Inflammatory macrophage (primary cell): Measurements from ENCODE around the gene PRKACG.
"Not testable (repeated sequence)": the region's sequence is repeated elsewhere in the genome, so short reads cannot be mapped to it uniquely, and the experiment has no call there.

Experiments used
- DNase-seq, 2 donors: peaks; one replicate each; pipeline ENCODE4 v3.0.0-alpha.2; 2020 to 2022
- total RNA-seq, 18 experiments: gene quantifications; one replicate each; lab custom pipeline; 2026; ENCODE audit warnings: mixed read lengths in 6 of 18, inconsistent platforms in 2 of 18; lab: John Stamatoyannopoulos, UW

Gene PRKACG
- 0 reads per million in 18 experiments for total RNA-seq

DNA sequence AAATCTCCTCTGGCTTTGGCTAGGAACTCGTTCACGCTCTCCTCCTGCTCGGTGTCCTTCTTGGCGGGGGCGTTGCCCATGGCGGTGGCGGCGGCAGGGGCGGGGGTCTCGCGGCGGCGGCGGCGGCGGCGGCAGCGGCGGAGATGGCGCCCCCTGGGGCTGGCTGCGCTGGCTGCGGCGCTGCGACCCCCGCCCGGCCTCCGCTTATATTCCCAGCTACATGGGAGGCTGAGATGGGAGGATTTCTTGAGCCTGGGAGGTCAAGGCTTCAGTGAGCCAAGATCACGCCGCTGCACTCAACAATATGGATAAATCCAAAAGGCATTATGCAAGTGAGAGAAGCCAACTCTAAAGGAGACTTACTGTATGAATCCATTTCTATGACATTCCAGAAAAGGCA, at the start of gene PRKACG:
Gene PRKACG (minus strand): TSS at position 101 of the 400 bp plus-strand sequence. CDS start 21 bp downstream, at position 80.
- DNase-seq = no peak

DNA sequence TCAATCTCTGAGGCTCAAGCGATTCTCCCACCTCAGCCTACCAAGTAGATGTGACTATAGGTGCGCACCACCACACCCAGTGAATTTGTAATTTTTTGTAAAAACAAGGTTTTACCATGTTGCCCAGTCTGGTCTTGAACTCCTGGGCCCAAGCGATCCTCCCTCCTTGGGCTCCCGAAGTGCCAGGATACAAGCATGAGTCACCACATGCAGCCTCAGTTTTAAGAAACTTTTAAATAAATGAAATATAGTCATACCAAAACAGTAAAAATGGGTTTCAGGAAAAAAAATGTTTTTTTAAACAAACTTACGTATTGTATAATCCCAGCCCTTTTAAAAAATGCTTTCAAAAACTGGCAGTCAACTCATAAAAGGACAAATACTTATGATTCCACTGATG, 48.3 kb upstream of the PRKACG start:
- no peak for DNase-seq

DNA sequence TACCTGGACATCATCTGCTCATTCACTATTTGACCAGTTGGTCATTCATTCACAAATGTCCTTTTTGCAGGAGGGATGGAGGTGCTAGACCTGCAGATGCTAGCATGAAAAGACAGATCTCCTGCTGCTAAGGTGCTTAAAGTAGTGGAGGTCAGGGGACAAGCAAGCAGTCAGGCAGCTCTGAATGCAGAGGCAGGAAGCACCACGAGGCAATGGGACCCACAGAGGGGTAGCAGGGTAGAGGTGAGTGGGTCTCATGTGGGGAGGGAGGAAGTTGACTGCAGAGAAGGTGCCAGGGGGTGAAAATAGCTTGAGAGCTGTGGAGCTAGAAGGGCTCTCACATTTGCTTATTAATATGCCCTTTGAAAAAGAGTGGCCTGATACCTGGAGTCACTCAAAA, 46.9 kb upstream of the PRKACG start:
- DNase-seq = no peak

DNA sequence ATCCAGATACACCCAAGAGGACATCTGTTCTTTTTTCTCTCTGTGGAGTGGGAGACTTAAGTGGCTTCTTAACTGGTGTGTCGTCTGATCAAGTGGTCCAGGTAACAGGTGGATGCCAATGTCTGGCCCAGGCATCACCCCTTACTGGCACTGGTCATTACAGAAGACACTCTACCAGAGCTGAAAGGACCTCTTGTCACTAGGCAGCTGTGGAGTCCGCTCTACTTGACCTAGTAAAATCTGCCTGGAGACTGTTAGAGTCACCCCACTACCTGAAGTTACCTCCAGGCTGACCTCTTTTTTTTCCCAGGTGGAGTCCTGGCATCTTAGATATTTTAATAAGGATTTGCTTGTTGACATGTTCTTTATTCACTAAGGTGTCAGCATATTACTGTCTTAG, 44.2 kb upstream of the PRKACG start:
- DNase-seq = no peak

DNA sequence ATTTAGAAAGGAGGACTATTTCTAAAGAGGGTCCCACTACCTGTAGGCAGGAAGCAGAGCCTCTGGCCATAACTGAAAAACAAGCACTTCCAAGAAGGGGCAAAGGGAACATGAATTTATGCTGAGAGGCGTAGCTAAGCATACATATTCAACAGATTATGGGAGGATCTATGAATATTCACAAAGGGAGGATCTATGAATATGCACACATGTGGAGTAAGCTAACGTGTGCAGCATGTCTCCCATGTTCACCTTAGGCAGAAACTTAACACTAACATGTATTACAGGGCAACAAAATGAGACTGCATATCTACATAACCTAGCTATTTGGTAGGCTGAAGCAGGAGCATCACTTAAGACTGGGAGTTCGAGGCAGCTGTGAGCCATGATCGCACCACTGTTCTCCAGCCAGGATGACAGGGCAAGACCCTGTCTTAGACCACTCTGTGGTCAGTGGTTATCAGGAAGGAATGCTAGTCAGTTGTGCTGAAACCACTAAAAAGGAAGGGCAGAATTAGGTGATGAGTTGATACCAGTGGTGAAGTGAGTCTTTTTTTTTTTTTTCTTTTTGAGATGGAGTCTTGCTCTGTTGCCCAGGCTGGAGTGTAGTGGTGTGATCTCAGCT, 42.4 kb upstream of the PRKACG start:
- no peak for DNase-seq

DNA sequence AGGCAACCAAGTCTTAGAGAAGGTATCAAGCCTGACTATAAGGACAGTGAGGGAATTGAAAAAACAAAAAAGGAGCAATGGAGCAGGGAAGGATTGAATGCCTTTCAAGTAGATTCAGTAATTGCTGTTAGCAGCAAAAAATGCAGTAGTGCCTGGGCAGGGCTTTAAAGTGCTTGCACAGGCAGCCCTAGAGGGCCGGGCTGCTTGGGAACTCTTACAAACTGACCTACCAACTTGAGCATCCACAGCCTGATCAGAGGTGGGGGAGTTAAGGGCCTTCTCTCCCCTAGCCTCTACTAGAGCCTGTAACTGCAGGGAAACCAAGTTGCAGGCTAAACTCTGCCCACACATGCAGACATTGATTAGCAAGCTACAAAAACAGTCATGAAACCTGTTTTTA, 41.1 kb upstream of the PRKACG start:
- DNase-seq = no peak

DNA sequence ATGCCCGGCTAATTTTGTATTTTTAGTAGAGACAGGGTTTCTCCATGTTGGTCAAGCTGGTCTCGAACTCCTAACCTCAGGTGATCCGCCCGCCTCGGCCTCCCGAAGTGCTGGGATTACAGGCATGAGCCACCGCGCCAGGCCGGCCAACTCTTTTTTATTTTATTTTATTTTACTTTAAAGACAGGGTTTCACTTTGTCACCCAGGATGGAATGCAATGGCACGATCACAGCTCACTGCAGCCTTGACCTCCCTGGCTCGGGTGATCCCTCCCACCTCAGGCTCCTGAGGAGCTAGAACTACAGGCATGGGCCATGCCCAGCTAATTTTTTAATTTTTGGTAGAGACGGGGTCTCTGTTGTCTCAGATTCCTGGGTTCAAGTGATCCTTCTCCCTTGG, 37.0 kb upstream of the PRKACG start:
- DNase-seq = not testable (repeated sequence)

DNA sequence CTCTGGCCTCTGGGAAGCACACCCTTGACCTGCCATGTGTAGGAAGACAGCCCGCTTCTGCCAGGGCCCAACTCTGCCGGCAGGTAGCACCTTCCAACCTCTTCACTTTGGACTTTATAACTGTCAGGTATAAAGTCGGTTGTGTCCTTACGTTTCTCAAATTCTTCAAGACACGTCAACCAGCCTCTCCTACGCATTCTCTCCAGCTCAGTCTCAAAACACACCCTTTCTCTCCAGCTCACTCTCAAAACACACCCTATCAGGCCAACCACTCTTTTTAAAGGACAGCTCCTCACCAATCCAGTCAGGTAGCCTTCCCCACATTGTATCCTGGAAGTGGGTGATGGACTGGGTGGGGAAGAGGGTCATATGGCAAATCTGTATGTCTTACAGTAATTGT, 35.2 kb upstream of the PRKACG start:
- DNase-seq = no peak

DNA sequence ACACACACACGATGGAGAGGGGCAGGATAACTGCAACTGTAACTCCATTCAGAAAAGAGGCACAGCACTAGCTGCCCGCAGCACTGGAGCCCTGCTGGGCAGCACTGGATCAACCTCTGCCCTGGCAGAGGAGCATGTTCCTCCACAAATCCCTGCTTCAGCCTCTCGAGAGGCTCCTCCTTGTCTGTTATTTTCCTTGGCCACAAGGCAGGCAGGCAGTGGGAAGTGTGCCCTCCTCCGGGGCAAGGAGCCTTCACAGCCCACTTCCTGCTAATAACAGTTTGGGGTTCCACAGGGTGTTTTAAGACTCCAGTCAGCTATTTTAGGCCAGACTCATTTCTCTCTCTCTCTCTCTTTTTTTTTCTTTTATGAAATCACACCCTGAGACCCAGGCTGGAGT, 33.5 kb upstream of the PRKACG start:
- DNase-seq = no peak

DNA sequence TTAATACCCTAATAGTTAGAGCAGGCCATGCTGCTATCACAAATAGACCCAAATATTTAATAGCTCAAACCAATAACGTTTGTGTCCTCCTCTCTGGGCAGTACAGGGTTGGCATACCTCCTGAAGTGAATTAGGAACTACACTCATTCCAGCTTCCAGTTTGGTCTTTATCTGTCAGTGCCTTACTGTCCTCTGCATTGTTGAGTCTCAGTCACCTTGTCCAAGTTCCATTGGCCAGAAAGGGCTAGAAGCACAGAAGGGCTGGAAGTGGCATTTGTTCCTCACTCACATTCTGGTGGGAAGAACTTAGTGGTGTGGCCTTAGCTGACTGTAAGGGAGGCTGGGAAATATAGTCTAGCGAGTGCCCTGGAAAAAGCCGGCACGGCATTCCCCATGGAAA, 32.8 kb upstream of the PRKACG start:
- no peak for DNase-seq

DNA sequence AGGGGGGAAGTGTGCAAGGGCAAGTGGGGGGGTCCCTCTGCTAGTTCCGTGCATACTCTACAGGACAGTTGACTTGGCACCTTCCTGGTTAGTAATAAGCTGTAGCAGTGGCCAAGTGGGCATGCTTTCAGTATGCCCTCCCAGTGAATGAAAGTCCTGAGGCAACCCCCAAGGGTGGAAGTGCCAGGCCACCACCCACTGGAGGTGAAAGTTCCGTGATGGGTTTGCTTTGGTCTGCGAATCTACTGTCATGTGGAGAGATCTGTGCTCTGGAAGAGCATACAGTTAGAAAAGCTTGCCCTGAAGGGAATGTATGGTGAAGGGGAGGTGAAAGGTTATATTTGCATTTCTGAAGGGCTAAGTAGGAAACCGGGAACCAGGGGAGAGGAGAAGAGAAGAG, 31.9 kb upstream of the PRKACG start:
- no peak for DNase-seq

DNA sequence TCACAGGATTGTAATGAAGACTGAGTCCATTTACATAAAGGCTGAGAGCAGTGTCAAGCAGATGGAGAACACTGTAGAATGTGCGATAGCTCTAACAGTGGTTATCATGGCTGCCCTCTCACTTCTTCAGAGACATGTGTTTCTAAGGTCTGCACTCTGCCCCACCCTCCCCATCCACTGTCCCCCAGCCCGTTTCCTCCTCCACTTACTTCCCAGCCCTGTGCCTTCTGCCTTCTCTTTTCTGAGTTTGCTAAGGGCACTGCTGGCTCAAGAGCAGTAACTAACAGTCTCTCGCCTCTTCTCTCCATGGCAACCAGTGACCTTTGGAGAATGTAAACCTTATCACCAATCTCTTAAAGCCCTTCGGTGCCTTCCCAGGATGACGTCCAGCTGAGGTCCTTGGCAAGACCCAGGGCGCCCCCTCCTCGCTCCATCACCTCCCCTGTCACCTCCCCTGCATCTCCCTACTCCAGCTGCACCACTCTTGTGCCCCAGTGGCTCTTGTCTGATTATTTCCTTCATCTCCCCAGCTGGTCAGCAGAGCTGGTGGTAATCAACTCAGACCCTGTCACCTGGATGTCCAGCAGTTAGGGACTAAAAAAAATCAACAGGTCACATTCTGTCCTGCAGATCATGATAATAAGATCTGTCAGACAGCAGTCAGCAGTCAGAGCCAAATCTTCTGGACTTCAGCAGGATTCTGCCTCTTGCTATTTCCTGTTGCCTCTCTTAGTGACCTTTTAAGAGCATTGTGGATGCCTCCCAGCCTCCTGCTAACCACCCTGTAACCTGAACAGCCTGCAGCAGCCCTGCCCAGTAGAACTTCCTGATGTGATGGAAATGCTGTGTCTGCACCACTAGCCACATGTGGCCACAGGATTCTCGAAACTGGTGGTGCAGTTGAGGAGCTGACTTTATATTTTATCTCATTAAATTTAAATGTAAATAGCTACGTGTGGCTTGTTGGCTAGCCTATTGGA, 30.6 kb upstream of the PRKACG start:
- no peak for DNase-seq

DNA sequence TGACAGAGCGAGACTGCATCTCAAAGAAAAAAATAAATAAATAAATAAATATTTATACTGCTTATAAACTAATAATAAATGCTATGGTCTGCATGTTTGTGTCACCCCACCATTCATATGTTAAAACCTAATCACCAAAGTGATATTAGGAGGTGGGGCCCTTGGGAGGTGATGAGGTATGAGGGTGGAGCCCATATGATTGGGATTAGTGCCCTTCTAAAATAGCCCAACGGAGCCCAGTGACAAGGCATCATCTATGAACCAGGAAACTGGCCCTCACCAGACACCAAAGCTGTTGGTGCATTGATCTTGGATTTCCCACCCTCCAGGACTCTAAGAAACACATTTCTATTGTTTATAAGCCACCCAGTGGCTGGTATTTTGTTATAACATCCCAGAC, 26.7 kb upstream of the PRKACG start:
- DNase-seq = no peak

DNA sequence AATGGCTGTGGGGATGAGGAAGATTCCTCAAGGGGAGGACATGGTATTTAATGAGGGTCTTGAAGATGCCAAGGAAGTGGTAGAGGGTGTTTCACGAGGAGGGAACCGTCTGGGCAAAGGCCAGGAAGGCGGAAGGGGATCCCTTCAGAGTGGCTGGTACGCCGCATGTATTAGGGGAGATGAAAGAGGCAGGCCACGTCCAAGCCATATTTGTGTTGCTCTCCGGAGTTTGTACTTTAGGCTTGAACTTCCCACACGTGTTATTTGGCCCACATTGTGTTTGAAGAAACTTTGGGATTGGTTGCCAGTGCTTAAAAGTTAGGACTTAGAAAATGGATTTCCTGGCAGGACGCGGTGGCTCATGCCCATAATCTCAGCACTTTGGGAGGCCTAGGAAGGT, 22.9 kb upstream of the PRKACG start:
- no peak for DNase-seq

DNA sequence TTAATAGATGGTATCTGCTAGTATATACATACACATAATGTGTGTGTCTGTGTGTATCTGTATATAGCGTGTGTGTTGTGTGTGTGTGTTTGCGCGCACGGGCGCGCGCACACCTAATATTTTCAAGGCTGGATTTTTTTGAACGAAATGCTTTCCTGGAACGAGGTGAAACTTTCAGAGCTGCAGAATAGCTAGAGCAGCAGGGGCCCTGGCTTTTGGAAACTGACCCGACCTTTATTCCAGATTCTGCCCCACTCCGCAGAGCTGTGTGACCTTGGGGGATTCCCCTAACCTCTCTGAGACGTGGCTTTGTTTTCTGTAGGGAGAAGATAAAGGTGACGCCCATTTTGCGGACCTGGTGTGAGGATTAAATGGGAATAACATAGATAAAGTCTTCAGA, 22.4 kb upstream of the PRKACG start:
- peak; percentile 15 to 43 for DNase-seq

DNA sequence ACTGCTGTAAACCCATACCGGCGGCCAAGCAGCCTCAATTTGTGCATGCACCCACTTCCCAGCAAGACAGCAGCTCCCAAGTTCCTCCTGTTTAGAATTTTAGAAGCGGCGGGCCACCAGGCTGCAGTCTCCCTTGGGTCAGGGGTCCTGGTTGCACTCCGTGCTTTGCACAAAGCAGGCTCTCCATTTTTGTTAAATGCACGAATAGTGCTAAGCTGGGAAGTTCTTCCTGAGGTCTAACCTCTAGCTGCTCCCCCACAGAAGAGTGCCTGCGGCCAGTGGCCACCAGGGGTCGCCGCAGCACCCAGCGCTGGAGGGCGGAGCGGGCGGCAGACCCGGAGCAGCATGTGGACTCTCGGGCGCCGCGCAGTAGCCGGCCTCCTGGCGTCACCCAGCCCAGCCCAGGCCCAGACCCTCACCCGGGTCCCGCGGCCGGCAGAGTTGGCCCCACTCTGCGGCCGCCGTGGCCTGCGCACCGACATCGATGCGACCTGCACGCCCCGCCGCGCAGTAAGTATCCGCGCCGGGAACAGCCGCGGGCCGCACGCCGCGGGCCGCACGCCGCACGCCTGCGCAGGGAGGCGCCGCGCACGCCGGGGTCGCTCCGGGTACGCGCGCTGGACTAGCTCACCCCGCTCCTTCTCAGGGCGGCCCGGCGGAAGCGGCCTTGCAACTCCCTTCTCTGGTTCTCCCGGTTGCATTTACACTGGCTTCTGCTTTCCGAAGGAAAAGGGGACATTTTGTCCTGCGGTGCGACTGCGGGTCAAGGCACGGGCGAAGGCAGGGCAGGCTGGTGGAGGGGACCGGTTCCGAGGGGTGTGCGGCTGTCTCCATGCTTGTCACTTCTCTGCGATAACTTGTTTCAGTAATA, 21.8 kb upstream of the PRKACG start, which contains the start of gene FXN:
Gene FXN (plus strand): TSS at position 315 of the 871 bp plus-strand sequence. CDS start 31 bp downstream, at position 346.
- peak; percentile 82 to 87 for DNase-seq

DNA sequence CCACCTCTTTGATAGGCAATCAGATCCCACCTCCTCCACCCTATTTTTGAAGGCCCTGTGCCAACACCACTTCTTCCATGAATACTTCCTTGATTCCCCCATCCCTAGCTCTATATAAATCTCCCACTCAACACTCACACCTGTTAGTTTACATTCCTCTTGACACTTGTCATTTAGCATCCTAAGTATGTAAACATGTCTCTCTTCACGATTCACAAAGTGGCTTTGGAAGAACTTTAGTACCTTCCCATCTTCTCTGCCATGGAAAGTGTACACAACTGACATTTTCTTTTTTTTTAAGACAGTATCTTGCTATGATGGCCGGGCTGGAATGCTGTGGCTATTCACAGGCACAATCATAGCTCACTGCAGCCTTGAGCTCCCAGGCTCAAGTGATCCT, 20.2 kb upstream of the PRKACG start:
- no peak for DNase-seq

DNA sequence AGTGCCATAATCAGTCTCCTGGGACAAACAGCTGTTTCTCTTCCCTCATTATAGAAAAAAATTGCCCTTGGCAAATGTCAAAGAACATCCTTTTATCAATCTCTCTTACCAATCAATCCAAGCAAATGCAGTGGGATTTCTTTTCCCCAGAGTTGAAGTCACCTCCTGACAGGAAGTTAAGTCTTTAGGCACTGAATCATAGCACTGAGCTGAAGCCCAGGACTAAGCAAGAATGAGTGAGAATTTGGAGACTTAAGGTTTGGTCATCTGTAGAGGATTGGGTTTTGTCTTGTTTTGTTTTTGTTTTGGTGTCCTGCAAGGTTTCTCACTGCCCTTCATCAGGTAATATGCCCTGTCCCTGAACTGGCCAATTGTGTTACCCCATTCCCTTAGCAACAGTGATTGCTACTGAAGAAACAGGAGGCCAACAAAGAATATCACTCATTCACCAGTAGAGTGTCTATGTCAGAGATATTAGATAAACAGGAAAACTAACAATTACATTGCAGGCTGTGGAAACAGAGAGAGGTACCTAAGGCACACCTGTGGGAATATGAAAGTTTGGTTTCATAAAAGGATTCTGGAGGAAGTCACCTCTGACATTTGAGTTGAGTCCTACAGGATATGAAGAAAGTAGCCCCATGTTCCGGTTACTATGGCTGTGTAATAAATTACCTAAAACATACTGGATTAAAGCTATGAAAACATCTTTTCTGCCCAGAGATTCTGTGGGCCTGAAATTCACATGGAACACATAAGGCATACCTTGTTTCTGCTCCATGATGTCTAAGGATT, 17.1 kb upstream of the PRKACG start:
- peak in 1 of 2 donors; percentile 9 for DNase-seq

DNA sequence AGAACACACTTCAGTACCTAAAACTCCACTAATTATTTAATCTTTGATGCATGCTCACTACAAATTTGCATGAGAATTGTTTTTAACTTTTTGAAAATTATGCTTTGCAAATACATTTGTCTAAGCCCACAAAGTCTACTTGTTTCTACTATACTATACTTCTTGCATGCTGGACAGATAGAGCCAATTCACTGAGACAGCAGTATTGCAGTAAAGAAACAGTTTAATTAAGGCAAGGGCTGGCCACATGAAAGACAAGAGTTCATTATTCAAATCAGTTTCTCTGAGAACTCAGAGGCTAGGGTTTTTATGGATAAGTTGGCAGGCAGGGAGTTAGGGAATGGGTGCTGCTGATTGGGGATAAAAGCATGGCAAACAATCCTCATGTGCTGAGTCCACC, 15.6 kb upstream of the PRKACG start:
- no peak for DNase-seq

DNA sequence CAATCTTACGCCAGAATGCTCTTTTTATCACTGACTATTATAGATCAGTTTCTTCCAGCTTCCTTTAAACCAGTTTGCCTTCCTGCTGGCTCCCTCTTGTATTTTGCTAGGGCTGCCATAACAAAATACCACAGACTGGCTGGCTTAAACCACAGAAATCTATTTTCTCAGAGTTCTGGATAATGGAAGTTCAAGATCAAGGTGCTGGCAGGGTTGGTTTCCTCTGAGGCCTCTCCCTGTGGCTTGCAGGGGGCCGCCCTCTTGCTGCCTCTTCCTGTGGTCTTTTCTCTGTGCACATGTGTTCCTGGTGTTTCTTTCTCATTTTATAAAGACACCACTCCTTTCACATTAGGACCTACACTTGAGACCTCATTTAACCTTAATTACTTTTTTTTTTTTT, 14.8 kb upstream of the PRKACG start:
- no peak for DNase-seq

DNA sequence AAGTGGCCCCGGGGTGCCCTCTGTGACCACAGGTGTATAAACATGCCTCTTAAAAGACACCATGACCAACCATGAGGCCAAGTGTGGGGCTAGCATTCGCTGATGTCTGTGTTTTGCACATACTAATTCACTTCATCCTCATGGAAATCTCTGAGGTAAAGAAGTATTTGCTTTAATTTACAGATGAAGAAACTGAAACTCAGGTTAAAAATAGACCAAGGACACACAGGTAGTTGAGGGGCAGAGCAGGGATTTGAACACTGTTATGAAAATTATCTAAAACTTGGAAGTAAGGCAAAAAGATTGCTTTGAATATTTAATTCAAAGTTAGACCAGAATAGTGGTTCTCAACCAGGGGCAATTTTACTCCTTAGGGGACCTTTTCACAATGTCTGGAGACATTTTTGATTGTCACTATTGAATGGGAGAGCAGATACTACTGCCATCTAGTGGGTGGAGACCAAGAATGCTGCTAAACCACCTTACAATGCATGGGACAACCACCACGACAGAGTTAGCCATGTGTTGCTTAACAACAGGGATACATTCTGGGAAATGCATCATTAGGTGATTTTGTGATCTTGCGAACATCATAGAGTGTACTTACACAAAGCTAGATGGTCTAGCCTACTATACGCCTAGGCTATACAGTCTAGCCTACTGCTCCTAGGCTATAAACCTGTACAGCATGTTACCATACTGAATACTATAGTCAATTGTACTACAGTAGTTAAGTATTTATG, 13.6 kb upstream of the PRKACG start:
- DNase-seq = peak; percentile 54 to 59
